NCI-H2107 (cell line): ENCODE results near the gene SEPTIN11.

Source experiments
- DNase-seq: peaks from one replicate; lab custom pipeline; 2025; lab: John Stamatoyannopoulos, UW

Gene SEPTIN11

GRCh38 chr4:76980261-76980660, 30.7 kb downstream of the SEPTIN11 start:
- DNase-seq = no peak

GRCh38 chr4:76981644-76982043, 32.1 kb downstream of the SEPTIN11 start:
- DNase-seq = no peak

- no peak for DNase-seq
Measured at GRCh38 chr4:76982638-76983584, 33.4 kb downstream of the SEPTIN11 start.

- DNase-seq = no peak
Measured at GRCh38 chr4:76984127-76984526, 34.6 kb downstream of the SEPTIN11 start.

- no peak for DNase-seq
Measured at GRCh38 chr4:76984788-76985211, 35.2 kb downstream of the SEPTIN11 start.

- no peak for DNase-seq
Measured at GRCh38 chr4:76987153-76987591, 37.6 kb downstream of the SEPTIN11 start.

GRCh38 chr4:76987685-76988084, 38.1 kb downstream of the SEPTIN11 start:
- no peak for DNase-seq

- DNase-seq = no peak
Measured at GRCh38 chr4:76989391-76990061, 40.0 kb downstream of the SEPTIN11 start.

- DNase-seq = no peak
Measured at GRCh38 chr4:76990288-76991080, 40.9 kb downstream of the SEPTIN11 start.

- no peak for DNase-seq
Measured at GRCh38 chr4:76991161-76991660, 41.7 kb downstream of the SEPTIN11 start.

- DNase-seq = peak; percentile 23
Measured at GRCh38 chr4:76993787-76994641, 44.5 kb downstream of the SEPTIN11 start.

GRCh38 chr4:76995776-76996175, 46.2 kb downstream of the SEPTIN11 start:
- no peak for DNase-seq

- peak; percentile 10 for DNase-seq
Measured at GRCh38 chr4:76996445-76996844, 46.9 kb downstream of the SEPTIN11 start.

- no peak for DNase-seq
Measured at GRCh38 chr4:76997077-76997476, 47.5 kb downstream of the SEPTIN11 start.

GRCh38 chr4:76997532-76997931, 48.0 kb downstream of the SEPTIN11 start:
- no peak for DNase-seq

- no peak for DNase-seq
Measured at GRCh38 chr4:76998251-76998901, 48.8 kb downstream of the SEPTIN11 start.
